Glutamatergic neuron (in vitro differentiated cells): ENCODE data around the gene PARP12. TPM values are rescaled to one million over a fixed set of nuclear protein-coding genes. Genes with fewer than 3 reads are reported as not detected.

Source experiments
- DNase-seq: peaks from one replicate; pipeline ENCODE4 v3.0.0; 2022
- H3K27ac Mint-ChIP-seq: one replicate; pipeline ENCODE4 v1.8.0; 2020; ENCODE audit warnings: mild to moderate bottlenecking, mixed read lengths, inconsistent platforms; ENCODE audit not compliant: unreplicated experiment
- H3K27me3 Mint-ChIP-seq: one replicate; pipeline ENCODE4 v1.8.0; 2020; ENCODE audit warnings: mild to moderate bottlenecking, moderate library complexity, mixed read lengths, inconsistent platforms; ENCODE audit not compliant: unreplicated experiment
- H3K36me3 Mint-ChIP-seq: one replicate; pipeline ENCODE4 v1.8.0; 2020; ENCODE audit warnings: mild to moderate bottlenecking, mixed read lengths, inconsistent platforms; ENCODE audit not compliant: unreplicated experiment
- H3K4me1 Mint-ChIP-seq: one replicate; pipeline ENCODE4 v1.8.0; 2020; ENCODE audit warnings: mild to moderate bottlenecking, low read depth, mixed read lengths, inconsistent platforms; ENCODE audit not compliant: unreplicated experiment
- H3K4me3 Mint-ChIP-seq: one replicate; pipeline ENCODE4 v1.8.0; 2020; ENCODE audit warnings: mild to moderate bottlenecking, mixed read lengths, inconsistent platforms; ENCODE audit not compliant: unreplicated experiment
- H3K9me3 Mint-ChIP-seq: one replicate; pipeline ENCODE4 v1.8.0; 2020; ENCODE audit warnings: mild to moderate bottlenecking, moderate library complexity, mixed read lengths, inconsistent platforms; ENCODE audit not compliant: unreplicated experiment
- total RNA-seq: library from RNA; stranded (reverse); fragmentation: NEBNext Ultra II Directional; extraction: Animal tissue kit (Norgen Biotek cat#: 25700); gene quantifications from one replicate; pipeline ENCODE4 v1.2.1, GENCODE V29; 2021; ENCODE audit not compliant: unreplicated experiment
- TF ChIP-seq, protein P1 (sequence below): fragments of 200-600 bp; sonication (generic); IDR thresholded peaks from one replicate; pipeline ENCODE4 v1.5.0; 2021; ENCODE audit not compliant: partially characterized antibody, unreplicated experiment

PARP12 gene
- total RNA-seq, 1 donor from 2014 or later, result 0.15 TPM

- TF ChIP-seq, protein P1, sequence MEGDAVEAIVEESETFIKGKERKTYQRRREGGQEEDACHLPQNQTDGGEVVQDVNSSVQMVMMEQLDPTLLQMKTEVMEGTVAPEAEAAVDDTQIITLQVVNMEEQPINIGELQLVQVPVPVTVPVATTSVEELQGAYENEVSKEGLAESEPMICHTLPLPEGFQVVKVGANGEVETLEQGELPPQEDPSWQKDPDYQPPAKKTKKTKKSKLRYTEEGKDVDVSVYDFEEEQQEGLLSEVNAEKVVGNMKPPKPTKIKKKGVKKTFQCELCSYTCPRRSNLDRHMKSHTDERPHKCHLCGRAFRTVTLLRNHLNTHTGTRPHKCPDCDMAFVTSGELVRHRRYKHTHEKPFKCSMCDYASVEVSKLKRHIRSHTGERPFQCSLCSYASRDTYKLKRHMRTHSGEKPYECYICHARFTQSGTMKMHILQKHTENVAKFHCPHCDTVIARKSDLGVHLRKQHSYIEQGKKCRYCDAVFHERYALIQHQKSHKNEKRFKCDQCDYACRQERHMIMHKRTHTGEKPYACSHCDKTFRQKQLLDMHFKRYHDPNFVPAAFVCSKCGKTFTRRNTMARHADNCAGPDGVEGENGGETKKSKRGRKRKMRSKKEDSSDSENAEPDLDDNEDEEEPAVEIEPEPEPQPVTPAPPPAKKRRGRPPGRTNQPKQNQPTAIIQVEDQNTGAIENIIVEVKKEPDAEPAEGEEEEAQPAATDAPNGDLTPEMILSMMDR, result no peak
- Mint-ChIP-seq H3K9me3 (peaks cover 2% of the 10 kb centered on the region), H3K4me1 (peaks cover 7% of the 10 kb centered on the region), H3K36me3 (no peaks in the 10 kb centered on the region), H3K27ac (no peak overlapping the region), H3K4me3 (no peak overlapping the region), H3K27me3 (no peaks in the 10 kb centered on the region)
- DNase-seq, result no peak
These were observed 34.9 kb downstream of the PARP12 start for GRCh38 chr7:140027858-140028257.

DNA sequence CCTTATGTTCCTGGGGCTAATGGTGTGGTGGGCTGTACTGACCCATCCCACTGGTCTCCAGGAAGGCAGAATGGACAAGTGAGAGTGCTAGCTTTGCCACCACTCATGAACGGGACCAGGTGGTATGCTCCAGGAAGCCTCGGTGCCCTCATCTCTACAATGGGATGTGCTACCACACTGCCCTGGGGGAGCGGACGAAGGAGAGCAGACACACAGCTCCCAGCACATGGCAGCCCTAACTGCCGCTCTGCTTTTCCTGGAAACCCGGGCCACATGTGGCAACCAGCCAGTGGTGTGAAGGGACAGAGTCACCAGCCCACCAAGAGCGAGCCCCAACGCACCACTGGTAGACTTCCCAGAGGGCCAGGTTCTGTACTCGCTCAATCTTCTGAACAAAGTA lies 35.8 kb downstream of the PARP12 start:
- peaks cover under 1% of the 10 kb centered on the region for H3K27me3 Mint-ChIP-seq
- no peak for DNase-seq
- no peak overlapping the region for H3K27ac Mint-ChIP-seq
- H3K36me3 Mint-ChIP-seq, result no peaks in the 10 kb centered on the region
- H3K9me3 Mint-ChIP-seq, result peaks cover 2% of the 10 kb centered on the region
- no peak overlapping the region for H3K4me3 Mint-ChIP-seq
- H3K4me1 Mint-ChIP-seq, result peaks cover 7% of the 10 kb centered on the region
- TF ChIP-seq, protein P1, result no peak

DNA sequence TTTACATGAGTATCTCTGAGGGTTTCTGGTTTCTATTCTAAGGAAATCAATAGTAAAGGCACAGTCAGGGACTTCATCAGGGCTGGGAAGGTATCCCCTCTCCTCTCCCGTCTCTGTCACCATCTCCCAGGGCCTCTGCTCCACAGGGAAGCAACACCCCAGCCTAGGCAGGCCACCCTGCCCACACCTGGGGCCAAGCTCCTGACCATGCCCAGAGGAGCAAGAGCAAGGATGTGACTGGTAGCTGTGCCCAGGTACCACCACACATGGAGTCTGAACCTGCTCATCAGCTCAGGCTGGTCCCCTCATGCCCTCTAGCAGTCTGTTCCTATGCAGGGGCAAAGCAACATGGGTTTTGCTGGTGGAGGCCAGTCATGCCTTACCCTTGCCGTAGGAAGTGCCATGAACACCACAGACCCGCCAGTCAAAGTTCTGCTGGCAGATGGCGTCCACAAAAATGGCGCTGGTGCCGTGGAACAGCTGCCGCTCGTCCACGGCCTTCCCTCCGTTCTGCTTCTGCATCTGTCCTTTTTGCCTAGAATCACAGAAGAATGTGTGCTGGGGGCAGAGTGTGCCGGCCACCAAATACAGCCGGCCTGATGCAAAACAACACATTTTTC lies 36.8 kb downstream of the PARP12 start:
- H3K27me3 Mint-ChIP-seq, result peaks cover 3% of the 10 kb centered on the region
- TF ChIP-seq, protein P1, result no peak
- H3K27ac Mint-ChIP-seq, result no peak overlapping the region
- no peak overlapping the region for H3K4me3 Mint-ChIP-seq
- H3K4me1 Mint-ChIP-seq, result peaks cover 7% of the 10 kb centered on the region
- H3K9me3 Mint-ChIP-seq, result peaks cover 3% of the 10 kb centered on the region
- no peaks in the 10 kb centered on the region for H3K36me3 Mint-ChIP-seq
- DNase-seq, result no peak

GRCh38 chr7:140025241-140025640 lies 37.5 kb downstream of the PARP12 start:
- Mint-ChIP-seq H3K9me3 (peaks cover 3% of the 10 kb centered on the region), H3K27ac (no peak overlapping the region), H3K4me3 (no peak overlapping the region), H3K4me1 (peaks cover 7% of the 10 kb centered on the region), H3K36me3 (no peaks in the 10 kb centered on the region), H3K27me3 (peaks cover 3% of the 10 kb centered on the region)
- no peak for DNase-seq
- TF ChIP-seq, protein P1, result no peak

- no peaks in the 10 kb centered on the region for H3K36me3 Mint-ChIP-seq
- H3K4me1 Mint-ChIP-seq, result peaks cover 7% of the 10 kb centered on the region
- H3K4me3 Mint-ChIP-seq, result no peak overlapping the region
- peaks cover 3% of the 10 kb centered on the region for H3K27me3 Mint-ChIP-seq
- TF ChIP-seq, protein P1, result no peak
- no peak for DNase-seq
- H3K27ac Mint-ChIP-seq, result no peak overlapping the region
- H3K9me3 Mint-ChIP-seq, result peaks cover 3% of the 10 kb centered on the region
These were observed 38.2 kb downstream of the PARP12 start for GRCh38 chr7:140024585-140024984.
